Peyer's patch (tissue), 4 donors: ENCODE measurements around the gene TBC1D9B.

Experiments
- CTCF ChIP-seq, 6 experiments: fragments of 450-650 bp in 4 of 6; fragments of 200-600 bp in 2 of 6; sonication (generic) in 1 of 6; IDR thresholded peaks; one replicate each; pipeline ENCODE4 v1.5.1; 2017 to 2019; ENCODE audit warnings: antibody characterized with exemption in 6 of 6, mild to moderate bottlenecking in 3 of 6, moderate library complexity in 1 of 6
- POLR2A ChIP-seq, 2 donors: fragments of 450-650 bp; IDR thresholded peaks; one replicate each; pipeline ENCODE4 v1.5.1; 2017; ENCODE audit warnings: antibody characterized with exemption in 2 of 2, mild to moderate bottlenecking in 2 of 2, moderate library complexity in 2 of 2

GRCh38 chr5:179865491-179866240 is 42.0 kb downstream of the TBC1D9B start:
- no peak for TF ChIP-seq CTCF (IDR thresholded peaks at IDR 0.05)
- no peak for TF ChIP-seq POLR2A (IDR thresholded peaks at IDR 0.05)
